ENCODE measurements around the gene HLA-DPB1.

HLA-DPB1 gene

DNA sequence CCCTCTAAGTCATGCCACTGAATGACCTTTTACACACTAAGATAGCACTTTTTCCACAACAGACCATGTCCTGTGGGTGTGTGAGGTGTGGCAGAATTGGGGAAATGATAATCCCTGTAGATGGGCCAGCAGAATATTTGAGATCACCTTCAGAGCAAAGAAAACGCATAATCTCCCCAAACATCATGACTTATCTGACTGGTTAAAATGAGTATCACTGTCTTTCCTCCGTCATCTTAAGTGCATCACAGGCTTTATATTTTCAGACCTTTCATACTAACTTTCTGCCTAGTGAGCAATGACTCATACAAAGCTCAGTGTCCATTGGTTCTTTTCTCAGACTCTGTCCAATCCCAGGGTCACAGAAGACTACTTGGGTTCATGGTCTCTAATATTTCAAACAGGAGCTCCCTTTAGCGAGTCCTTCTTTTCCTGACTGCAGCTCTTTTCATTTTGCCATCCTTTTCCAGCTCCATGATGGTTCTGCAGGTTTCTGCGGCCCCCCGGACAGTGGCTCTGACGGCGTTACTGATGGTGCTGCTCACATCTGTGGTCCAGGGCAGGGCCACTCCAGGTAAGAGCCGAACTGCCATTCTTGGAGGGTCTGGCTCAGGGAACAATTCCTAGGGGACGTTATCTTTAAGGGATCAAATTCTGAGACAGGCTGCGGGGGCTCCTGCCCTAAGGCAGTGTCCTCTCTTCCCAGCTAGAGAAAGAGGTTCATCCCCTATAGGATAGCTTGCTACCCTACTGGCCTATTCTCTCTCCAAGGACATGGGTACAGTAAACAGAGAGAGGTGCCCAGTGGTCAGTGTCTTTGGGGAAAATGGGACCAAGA is at the start of gene HLA-DPB1:
HLA-DPB1 (plus strand) TSS at position 423 of the 838 bp plus-strand sequence; CDS start at position 475, 52 bp downstream.
- Histone ChIP-seq H3K27ac (ENCODE audit: low read length) (no peak within 1 kb of the TSS), H3K36me3 (ENCODE audit: insufficient read depth, low read depth, low read length) (no peaks in the 10 kb centered on the region), H3K9me3 (ENCODE audit: insufficient read depth, low read depth, low read length) (no peaks in the 10 kb centered on the region), H3K9ac (ENCODE audit: low read depth, low read length) (no peak within 1 kb of the TSS), H3K27me3 (ENCODE audit: insufficient read depth, low read length) (no peaks in the 10 kb centered on the region), H3K4me3 (ENCODE audit: low read length) (no peak within 1 kb of the TSS), H3K4me1 (ENCODE audit: insufficient read depth, low read length) (no peaks in the 10 kb centered on the region; the same call in 1 of the 2 replicates)

- Histone ChIP-seq H3K36me3 (ENCODE audit: insufficient read depth, low read depth, low read length) (no peaks in the 10 kb centered on the region), H3K4me1 (ENCODE audit: insufficient read depth, low read length) (no peaks in the 10 kb centered on the region), H3K9ac (ENCODE audit: low read depth, low read length) (no peak overlapping the region), H3K27me3 (ENCODE audit: insufficient read depth, low read length) (no peaks in the 10 kb centered on the region), H3K9me3 (ENCODE audit: insufficient read depth, low read depth, low read length) (no peaks in the 10 kb centered on the region; the same call in 1 of the 2 replicates), H3K4me3 (ENCODE audit: low read length) (no peak overlapping the region), H3K27ac (ENCODE audit: low read length) (no peak overlapping the region)
Measured at GRCh38 chr6:33028220-33028849, 47.5 kb upstream of the HLA-DPB1 start.

- Histone ChIP-seq H3K27ac (ENCODE audit: low read length) (no peak overlapping the region), H3K4me1 (ENCODE audit: insufficient read depth, low read length) (no peaks in the 10 kb centered on the region), H3K4me3 (ENCODE audit: low read length) (no peak overlapping the region), H3K27me3 (ENCODE audit: insufficient read depth, low read length) (no peaks in the 10 kb centered on the region), H3K9me3 (ENCODE audit: insufficient read depth, low read depth, low read length) (no peaks in the 10 kb centered on the region; the same call in 1 of the 2 replicates), H3K9ac (ENCODE audit: low read depth, low read length) (no peak overlapping the region), H3K36me3 (ENCODE audit: insufficient read depth, low read depth, low read length) (no peaks in the 10 kb centered on the region)
Measured at GRCh38 chr6:33029328-33030184, 46.2 kb upstream of the HLA-DPB1 start.

DNA sequence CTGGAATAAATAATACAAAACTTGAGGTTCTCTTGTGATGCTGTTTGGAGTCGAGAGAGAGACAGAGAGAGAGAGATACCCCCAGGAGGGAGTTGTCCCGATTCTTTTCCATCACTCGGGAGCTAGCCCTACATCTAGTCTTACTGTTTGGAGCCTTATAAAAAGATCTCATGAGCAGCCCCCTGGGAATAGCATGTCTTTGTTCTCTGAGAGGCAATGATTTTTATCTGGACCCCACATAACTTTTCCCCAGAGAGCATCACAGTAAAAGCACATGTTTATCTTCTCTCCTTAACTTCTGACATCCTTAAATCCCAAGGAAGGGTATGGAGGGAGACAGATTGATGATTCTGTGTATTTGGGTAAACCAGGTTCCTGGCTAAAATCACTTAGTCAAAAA is 45.5 kb upstream of the HLA-DPB1 start:
- H3K9me3 ChIP-seq (ENCODE audit: insufficient read depth, low read depth, low read length) = no peaks in the 10 kb centered on the region; the same call in 1 of the 2 replicates
- no peaks in the 10 kb centered on the region for H3K36me3 ChIP-seq (ENCODE audit: insufficient read depth, low read depth, low read length)
- H3K27ac ChIP-seq (ENCODE audit: low read length) = no peak overlapping the region
- H3K4me3 ChIP-seq (ENCODE audit: low read length) = no peak overlapping the region
- H3K9ac ChIP-seq (ENCODE audit: low read depth, low read length) = no peak overlapping the region
- H3K27me3 ChIP-seq (ENCODE audit: insufficient read depth, low read length) = no peaks in the 10 kb centered on the region
- H3K4me1 ChIP-seq (ENCODE audit: insufficient read depth, low read length) = no peaks in the 10 kb centered on the region

DNA sequence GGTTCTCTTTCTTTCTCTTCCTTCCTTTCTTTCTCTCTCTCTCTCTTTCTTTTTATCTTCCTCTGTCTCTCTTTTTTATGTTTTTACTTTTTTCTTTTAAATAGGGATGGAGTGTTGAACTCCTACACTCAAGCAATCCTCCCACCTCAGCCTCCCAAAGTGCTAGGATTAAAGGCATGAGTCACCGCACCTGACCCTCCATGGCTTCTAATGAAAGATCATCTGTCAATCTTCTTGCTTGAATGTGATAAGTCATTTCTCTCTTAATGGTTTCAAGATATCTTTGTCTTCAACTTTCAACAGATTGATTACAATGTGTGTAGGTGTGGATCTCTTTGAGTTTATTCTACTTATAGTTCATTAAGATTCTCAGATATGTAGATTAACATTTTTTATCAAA is 41.2 kb upstream of the HLA-DPB1 start:
- no peak overlapping the region for H3K4me3 ChIP-seq (ENCODE audit: low read length)
- H3K9me3 ChIP-seq (ENCODE audit: insufficient read depth, low read depth, low read length) = no peaks in the 10 kb centered on the region; the same call in 1 of the 2 replicates
- H3K4me1 ChIP-seq (ENCODE audit: insufficient read depth, low read length) = no peaks in the 10 kb centered on the region
- H3K36me3 ChIP-seq (ENCODE audit: insufficient read depth, low read depth, low read length) = no peaks in the 10 kb centered on the region
- H3K9ac ChIP-seq (ENCODE audit: low read depth, low read length) = no peak overlapping the region
- H3K27ac ChIP-seq (ENCODE audit: low read length) = no peak overlapping the region
- no peaks in the 10 kb centered on the region for H3K27me3 ChIP-seq (ENCODE audit: insufficient read depth, low read length)

DNA sequence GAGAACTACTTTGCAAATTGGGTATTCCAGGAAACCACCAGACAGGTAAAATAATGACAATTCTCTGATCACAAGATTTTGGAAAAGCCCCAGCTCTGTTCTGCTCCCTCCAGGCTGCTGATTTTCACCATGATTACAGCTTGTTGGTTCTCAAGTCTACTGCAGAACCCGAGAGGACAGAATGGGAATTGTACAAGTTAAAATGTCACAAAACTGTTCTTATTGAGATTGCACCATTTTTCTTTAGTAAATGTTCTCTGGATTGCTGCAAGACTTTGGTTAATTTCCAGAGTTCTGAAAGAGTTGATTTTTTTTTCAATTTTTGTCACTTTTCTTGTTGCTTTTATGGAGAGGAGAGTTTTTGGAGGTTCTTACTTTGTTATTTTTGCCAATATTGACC is 39.3 kb upstream of the HLA-DPB1 start:
- Histone ChIP-seq H3K4me1 (ENCODE audit: insufficient read depth, low read length) (no peaks in the 10 kb centered on the region), H3K27ac (ENCODE audit: low read length) (no peak overlapping the region), H3K36me3 (ENCODE audit: insufficient read depth, low read depth, low read length) (no peaks in the 10 kb centered on the region), H3K9me3 (ENCODE audit: insufficient read depth, low read depth, low read length) (no peaks in the 10 kb centered on the region; the same call in 1 of the 2 replicates), H3K27me3 (ENCODE audit: insufficient read depth, low read length) (no peaks in the 10 kb centered on the region), H3K4me3 (ENCODE audit: low read length) (no peak overlapping the region), H3K9ac (ENCODE audit: low read depth, low read length) (no peak overlapping the region)

- no peaks in the 10 kb centered on the region for H3K27me3 ChIP-seq (ENCODE audit: insufficient read depth, low read length)
- H3K9me3 ChIP-seq (ENCODE audit: insufficient read depth, low read depth, low read length) = no peaks in the 10 kb centered on the region
- no peaks in the 10 kb centered on the region for H3K4me1 ChIP-seq (ENCODE audit: insufficient read depth, low read length)
- no peak overlapping the region for H3K9ac ChIP-seq (ENCODE audit: low read depth, low read length)
- H3K27ac ChIP-seq (ENCODE audit: low read length) = no peak overlapping the region
- no peaks in the 10 kb centered on the region for H3K36me3 ChIP-seq (ENCODE audit: insufficient read depth, low read depth, low read length)
- H3K4me3 ChIP-seq (ENCODE audit: low read length) = no peak overlapping the region
Measured at GRCh38 chr6:33040157-33040556, 35.6 kb upstream of the HLA-DPB1 start.

DNA sequence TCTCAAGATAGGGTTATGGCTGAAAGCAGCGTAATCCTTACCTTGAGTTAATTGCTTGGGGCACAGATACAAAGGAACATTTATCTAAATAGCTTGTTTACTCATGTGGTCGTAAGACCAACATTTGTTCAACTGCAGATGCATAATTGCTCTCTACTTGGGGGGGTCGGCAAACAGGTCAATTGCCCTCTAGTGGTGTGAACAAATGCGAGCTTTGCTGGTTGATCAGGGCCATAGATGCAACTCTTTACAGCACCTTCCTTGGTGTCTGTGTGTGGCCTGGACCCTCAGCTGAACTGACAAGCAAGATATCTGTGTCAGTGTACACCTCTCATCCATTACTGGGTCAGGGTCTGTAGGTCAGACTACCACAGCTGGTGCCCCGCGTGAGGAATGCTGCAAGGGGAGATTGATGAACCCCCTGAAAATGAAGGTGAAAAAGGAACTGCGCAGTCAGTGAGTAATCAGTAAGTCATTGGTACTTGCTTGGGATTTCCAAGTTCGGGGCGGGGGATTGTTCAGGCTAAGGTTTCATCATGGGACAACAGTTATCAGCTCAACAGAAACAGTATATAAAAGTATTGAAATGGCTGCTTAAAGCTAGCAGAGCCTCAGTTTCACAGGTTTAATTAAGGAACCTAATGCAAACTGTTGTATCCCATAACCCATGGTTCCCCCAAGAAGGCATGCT is 26.3 kb upstream of the HLA-DPB1 start:
- Histone ChIP-seq H3K27ac (ENCODE audit: low read length) (no peak overlapping the region), H3K4me3 (ENCODE audit: low read length) (no peak overlapping the region), H3K27me3 (ENCODE audit: insufficient read depth, low read length) (no peaks in the 10 kb centered on the region), H3K9ac (ENCODE audit: low read depth, low read length) (no peak overlapping the region), H3K4me1 (ENCODE audit: insufficient read depth, low read length) (peaks cover 17% of the 10 kb centered on the region), H3K36me3 (ENCODE audit: insufficient read depth, low read depth, low read length) (no peaks in the 10 kb centered on the region), H3K9me3 (ENCODE audit: insufficient read depth, low read depth, low read length) (peaks cover 3% of the 10 kb centered on the region; the same call in 1 of the 2 replicates)

DNA sequence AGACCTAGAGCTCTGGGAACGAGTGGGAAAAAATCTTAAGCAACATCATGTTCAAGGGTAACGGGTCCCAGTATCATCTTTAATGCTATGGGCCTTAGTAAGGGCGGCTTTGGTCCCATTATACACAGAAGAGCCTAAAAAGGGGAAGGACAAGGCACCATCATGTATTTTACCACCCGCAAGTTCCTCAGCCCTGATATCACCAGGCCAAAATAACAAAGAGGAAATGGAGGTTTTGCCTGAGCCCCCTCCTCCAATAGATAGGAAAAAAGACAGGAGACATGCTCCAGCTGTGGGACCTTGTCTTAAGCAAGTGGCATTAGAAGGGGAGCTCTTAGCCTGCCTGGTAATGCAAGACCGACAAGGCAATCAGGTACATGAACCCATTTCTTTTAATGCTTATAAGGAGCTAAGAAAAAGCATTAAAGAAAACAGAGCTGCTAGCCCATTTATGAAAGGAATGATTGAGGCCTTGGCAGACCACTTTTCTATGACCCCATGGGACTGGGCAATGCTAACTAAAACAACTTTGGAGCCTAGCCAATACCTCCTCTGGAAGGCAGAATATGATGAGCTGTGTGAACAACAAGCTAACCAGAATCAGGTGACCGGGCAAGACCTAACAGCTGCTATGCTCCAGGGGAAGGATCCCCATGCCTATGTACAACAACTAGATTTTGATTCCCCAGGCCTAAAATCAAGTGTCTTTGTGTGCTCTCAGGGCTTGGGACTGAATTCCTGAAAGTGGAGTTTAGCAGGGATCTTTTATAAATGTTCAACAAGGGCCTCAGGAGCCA is 25.6 kb upstream of the HLA-DPB1 start:
- Histone ChIP-seq H3K27ac (ENCODE audit: low read length) (no peak overlapping the region), H3K9ac (ENCODE audit: low read depth, low read length) (no peak overlapping the region), H3K36me3 (ENCODE audit: insufficient read depth, low read depth, low read length) (no peaks in the 10 kb centered on the region), H3K4me3 (ENCODE audit: low read length) (no peak overlapping the region), H3K4me1 (ENCODE audit: insufficient read depth, low read length) (peaks cover 17% of the 10 kb centered on the region), H3K9me3 (ENCODE audit: insufficient read depth, low read depth, low read length) (peaks cover 3% of the 10 kb centered on the region; the same call in 1 of the 2 replicates), H3K27me3 (ENCODE audit: insufficient read depth, low read length) (no peaks in the 10 kb centered on the region)

DNA sequence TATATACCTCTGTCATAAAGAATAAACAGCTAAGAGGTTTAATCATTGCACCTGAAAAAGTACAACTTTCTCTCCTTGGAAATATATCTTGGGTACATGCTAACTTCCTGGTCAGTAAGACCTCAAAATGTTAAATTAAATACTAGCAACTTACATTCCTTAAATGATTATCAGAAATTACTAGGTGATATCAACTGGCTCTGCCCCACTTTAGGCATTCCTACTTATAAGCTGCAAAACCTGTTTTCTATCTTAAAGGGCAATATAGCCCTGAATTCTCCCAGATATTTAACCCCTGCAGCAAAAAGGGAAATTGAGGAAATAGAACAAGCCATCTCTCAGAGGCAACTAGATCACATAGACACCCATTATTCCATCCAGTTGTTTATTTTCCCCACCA is 23.2 kb upstream of the HLA-DPB1 start:
- Histone ChIP-seq H3K9me3 (ENCODE audit: insufficient read depth, low read depth, low read length) (peaks cover 3% of the 10 kb centered on the region; the same call in 1 of the 2 replicates), H3K27me3 (ENCODE audit: insufficient read depth, low read length) (no peaks in the 10 kb centered on the region), H3K27ac (ENCODE audit: low read length) (no peak overlapping the region), H3K9ac (ENCODE audit: low read depth, low read length) (no peak overlapping the region), H3K36me3 (ENCODE audit: insufficient read depth, low read depth, low read length) (no peaks in the 10 kb centered on the region), H3K4me1 (ENCODE audit: insufficient read depth, low read length) (peaks cover 17% of the 10 kb centered on the region), H3K4me3 (ENCODE audit: low read length) (no peak overlapping the region)
